ENCODE measurements around the gene MCF2L2. TPM values are rescaled to one million over a fixed set of nuclear protein-coding genes. Genes with fewer than 3 reads are reported as not detected.

The MCF2L2 gene
- total RNA-seq, 1 donor from 2014 or later, result 0.43 TPM

DNA sequence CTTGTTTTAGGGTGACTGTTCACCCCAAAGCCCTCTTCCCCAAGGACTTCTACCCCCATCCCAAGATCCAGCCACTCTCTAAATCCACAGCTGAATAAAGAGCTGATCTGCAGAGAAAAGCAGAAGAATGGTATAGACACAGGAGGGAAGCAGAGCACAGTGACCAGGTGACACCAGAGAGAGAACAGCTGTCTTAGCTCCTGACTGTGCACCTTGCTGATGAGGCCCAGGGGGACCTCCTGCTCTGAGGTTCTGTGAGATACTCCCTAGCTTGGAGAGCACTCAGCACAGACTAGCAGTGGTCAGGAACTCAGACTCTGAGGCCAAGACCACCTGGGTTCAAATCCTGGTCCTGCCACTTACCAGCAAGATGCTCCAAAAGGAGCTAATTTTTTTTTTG lies 17.7 kb downstream of the MCF2L2 start:
- Mint-ChIP-seq H3K4me3 (ENCODE audit: low read depth) (no peak overlapping the region), H3K27me3 (no peaks in the 10 kb centered on the region), H3K4me1 (ENCODE audit: low read depth) (no peaks in the 10 kb centered on the region), H3K36me3 (ENCODE audit: insufficient read depth) (no peaks in the 10 kb centered on the region), H3K27ac (no peak overlapping the region), H3K9me3 (ENCODE audit: low read depth) (no peaks in the 10 kb centered on the region)
- DNase-seq (ENCODE audit: low spot score, unreplicated experiment), result no peak
- TF ChIP-seq, protein P1, sequence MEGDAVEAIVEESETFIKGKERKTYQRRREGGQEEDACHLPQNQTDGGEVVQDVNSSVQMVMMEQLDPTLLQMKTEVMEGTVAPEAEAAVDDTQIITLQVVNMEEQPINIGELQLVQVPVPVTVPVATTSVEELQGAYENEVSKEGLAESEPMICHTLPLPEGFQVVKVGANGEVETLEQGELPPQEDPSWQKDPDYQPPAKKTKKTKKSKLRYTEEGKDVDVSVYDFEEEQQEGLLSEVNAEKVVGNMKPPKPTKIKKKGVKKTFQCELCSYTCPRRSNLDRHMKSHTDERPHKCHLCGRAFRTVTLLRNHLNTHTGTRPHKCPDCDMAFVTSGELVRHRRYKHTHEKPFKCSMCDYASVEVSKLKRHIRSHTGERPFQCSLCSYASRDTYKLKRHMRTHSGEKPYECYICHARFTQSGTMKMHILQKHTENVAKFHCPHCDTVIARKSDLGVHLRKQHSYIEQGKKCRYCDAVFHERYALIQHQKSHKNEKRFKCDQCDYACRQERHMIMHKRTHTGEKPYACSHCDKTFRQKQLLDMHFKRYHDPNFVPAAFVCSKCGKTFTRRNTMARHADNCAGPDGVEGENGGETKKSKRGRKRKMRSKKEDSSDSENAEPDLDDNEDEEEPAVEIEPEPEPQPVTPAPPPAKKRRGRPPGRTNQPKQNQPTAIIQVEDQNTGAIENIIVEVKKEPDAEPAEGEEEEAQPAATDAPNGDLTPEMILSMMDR (IDR thresholded peaks at IDR 0.05; ENCODE audit: unreplicated experiment), result no peak

DNA sequence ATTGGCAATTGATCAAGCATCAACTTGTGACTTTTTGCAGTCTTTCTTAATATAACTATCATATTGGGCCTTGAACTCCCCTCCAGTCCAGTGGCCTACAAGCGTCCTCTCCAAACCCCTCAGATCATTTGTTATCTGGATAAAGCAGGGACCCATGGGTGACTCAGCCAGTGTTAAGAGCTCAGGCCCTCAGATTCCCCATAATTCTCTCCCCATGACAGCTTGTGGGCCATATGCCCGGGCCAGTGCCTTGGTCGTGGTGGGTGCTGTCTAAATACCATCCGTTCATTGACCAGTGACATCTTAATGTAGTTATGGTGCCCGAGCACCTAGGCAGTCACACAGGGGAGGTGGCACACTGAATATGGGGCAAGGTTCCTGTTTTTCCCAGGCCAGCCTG lies 18.1 kb downstream of the MCF2L2 start:
- Mint-ChIP-seq H3K9me3 (ENCODE audit: low read depth) (no peaks in the 10 kb centered on the region), H3K27ac (no peak overlapping the region), H3K27me3 (no peaks in the 10 kb centered on the region), H3K4me3 (ENCODE audit: low read depth) (no peak overlapping the region), H3K36me3 (ENCODE audit: insufficient read depth) (no peaks in the 10 kb centered on the region), H3K4me1 (ENCODE audit: low read depth) (no peaks in the 10 kb centered on the region)
- TF ChIP-seq, protein P1 (IDR thresholded peaks at IDR 0.05; ENCODE audit: unreplicated experiment), result no peak
- no peak for DNase-seq (ENCODE audit: low spot score, unreplicated experiment)

DNA sequence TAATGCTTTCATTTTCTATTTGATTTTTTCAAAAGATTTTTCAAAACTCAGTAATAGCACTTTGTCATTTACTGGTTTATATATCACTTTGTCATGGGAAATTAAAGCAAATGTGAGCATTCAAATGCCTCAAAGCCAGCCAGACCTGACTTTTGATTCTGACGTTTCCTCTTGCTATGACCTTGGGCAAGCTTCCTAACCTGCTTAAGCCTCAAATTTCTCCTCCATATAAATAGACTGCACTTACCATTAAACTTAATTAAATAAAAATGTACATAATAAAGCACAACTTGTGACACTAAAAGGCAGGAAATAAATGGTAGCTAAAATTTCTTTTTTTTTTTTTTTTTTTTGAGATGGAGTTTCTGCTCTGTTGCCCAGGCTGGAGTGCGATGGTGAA lies 19.2 kb downstream of the MCF2L2 start:
- Mint-ChIP-seq H3K4me1 (ENCODE audit: low read depth) (no peaks in the 10 kb centered on the region), H3K27me3 (no peaks in the 10 kb centered on the region), H3K36me3 (ENCODE audit: insufficient read depth) (no peaks in the 10 kb centered on the region), H3K27ac (no peak overlapping the region), H3K4me3 (ENCODE audit: low read depth) (no peak overlapping the region), H3K9me3 (ENCODE audit: low read depth) (no peaks in the 10 kb centered on the region)
- TF ChIP-seq, protein P1 (IDR thresholded peaks at IDR 0.05; ENCODE audit: unreplicated experiment), result no peak
- no peak for DNase-seq (ENCODE audit: low spot score, unreplicated experiment)

DNA sequence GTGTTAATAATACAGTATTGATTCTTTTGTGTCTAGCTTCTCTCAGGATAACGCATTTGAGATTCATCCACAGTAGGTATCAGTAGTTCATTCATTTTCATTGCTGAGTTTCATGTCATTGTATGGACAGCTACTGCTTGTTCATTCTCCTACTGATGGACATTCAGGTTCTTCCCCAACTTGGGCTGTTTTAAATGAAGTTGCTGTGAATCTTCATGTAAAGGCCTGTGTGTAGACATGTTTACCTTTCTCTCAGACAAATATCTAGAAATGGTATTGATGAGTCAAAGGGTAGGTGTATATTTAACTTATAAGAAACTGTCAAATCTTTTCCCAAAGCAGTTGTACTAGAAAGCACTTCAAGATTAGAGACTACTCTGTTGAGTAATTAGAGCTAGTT lies 26.7 kb downstream of the MCF2L2 start:
- no peaks in the 10 kb centered on the region for H3K36me3 Mint-ChIP-seq (ENCODE audit: insufficient read depth)
- no peaks in the 10 kb centered on the region for H3K9me3 Mint-ChIP-seq (ENCODE audit: low read depth)
- H3K27ac Mint-ChIP-seq, result no peak overlapping the region
- no peak for DNase-seq (ENCODE audit: low spot score, unreplicated experiment)
- peaks cover 3% of the 10 kb centered on the region for H3K4me1 Mint-ChIP-seq (ENCODE audit: low read depth)
- TF ChIP-seq, protein P1 (IDR thresholded peaks at IDR 0.05; ENCODE audit: unreplicated experiment), result no peak
- H3K27me3 Mint-ChIP-seq, result no peaks in the 10 kb centered on the region
- no peak overlapping the region for H3K4me3 Mint-ChIP-seq (ENCODE audit: low read depth)

DNA sequence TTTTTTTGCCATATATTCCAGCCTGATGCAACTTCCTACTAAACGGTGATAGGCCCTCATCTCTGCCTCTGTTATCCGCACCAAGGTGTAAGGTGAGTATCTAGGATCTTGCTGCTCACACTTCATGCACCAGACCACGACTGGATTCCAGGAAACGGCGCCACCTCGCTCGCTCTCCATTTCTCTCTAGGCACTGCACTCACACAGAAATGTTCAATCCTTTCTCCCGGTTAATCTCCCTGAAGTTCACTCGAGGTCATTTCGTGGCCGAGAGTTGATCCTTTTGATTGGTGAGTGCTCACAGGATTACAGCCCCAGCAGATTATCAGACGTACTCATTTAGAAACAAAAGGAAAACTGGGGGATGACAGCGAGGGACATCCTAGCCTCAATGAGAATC lies 28.1 kb downstream of the MCF2L2 start:
- no peak overlapping the region for H3K4me3 Mint-ChIP-seq (ENCODE audit: low read depth)
- H3K4me1 Mint-ChIP-seq (ENCODE audit: low read depth), result peaks cover 3% of the 10 kb centered on the region
- H3K36me3 Mint-ChIP-seq (ENCODE audit: insufficient read depth), result no peaks in the 10 kb centered on the region
- no peaks in the 10 kb centered on the region for H3K27me3 Mint-ChIP-seq
- TF ChIP-seq, protein P1 (IDR thresholded peaks at IDR 0.05; ENCODE audit: unreplicated experiment), result no peak
- H3K27ac Mint-ChIP-seq, result no peak overlapping the region
- no peaks in the 10 kb centered on the region for H3K9me3 Mint-ChIP-seq (ENCODE audit: low read depth)
- DNase-seq (ENCODE audit: low spot score, unreplicated experiment), result no peak
